ENCODE data around the gene LAMA3.

LAMA3 gene

GRCh38 chr18:23763343-23763742 lies 74.1 kb downstream of the LAMA3 start:
- no peaks in the 10 kb centered on the region for H3K9me2 ChIP-seq (replicated peaks; ENCODE audit: low read depth, low read length)
- no peaks in the 10 kb centered on the region for H4K20me1 ChIP-seq (ENCODE audit: insufficient read depth, low read length, poor library complexity, severe bottlenecking)
- no peak overlapping the region for H2AFZ ChIP-seq (ENCODE audit: low read length)
- H3K36me3 ChIP-seq (ENCODE audit: insufficient read depth, low read length): no peaks in the 10 kb centered on the region
- no peaks in the 10 kb centered on the region for H3K27me3 ChIP-seq (ENCODE audit: insufficient read depth, low read length, poor library complexity, severe bottlenecking)
- H3K4me3 ChIP-seq (ENCODE audit: low read length, poor library complexity, severe bottlenecking): no peak overlapping the region
- H3K9me3 ChIP-seq (ENCODE audit: insufficient read depth, low read depth, low read length): peaks cover 4% of the 10 kb centered on the region; the same call in 1 of the 2 replicates
- H3K9ac ChIP-seq (ENCODE audit: low read depth, low read length, poor library complexity, severe bottlenecking): no peak overlapping the region
- TF ChIP-seq EZH2phosphoT487 (IDR thresholded peaks at IDR 0.05; ENCODE audit: borderline replicate concordance) (no peak), CTCF (conservative IDR thresholded peaks at IDR 0.05; ENCODE audit: low read length) (no peak)
- H3K4me2 ChIP-seq (ENCODE audit: low read depth, low read length, poor library complexity, severe bottlenecking): no peak overlapping the region
- no peaks in the 10 kb centered on the region for H3K4me1 ChIP-seq (ENCODE audit: insufficient read depth, low read length, poor library complexity, severe bottlenecking)
- H3K79me2 ChIP-seq (ENCODE audit: insufficient read depth, low read length): no peaks in the 10 kb centered on the region
- no peaks in the 10 kb centered on the region for H3F3A ChIP-seq (ENCODE audit: low read depth)

- no peaks in the 10 kb centered on the region for H3K9me2 ChIP-seq (replicated peaks; ENCODE audit: low read depth, low read length)
- H3K4me2 ChIP-seq (ENCODE audit: low read depth, low read length, poor library complexity, severe bottlenecking): no peak overlapping the region
- H4K20me1 ChIP-seq (ENCODE audit: insufficient read depth, low read length, poor library complexity, severe bottlenecking): no peaks in the 10 kb centered on the region
- H3K27me3 ChIP-seq (ENCODE audit: insufficient read depth, low read length, poor library complexity, severe bottlenecking): no peaks in the 10 kb centered on the region
- H3F3A ChIP-seq (ENCODE audit: low read depth): no peaks in the 10 kb centered on the region
- H2AFZ ChIP-seq (ENCODE audit: low read length): no peak overlapping the region
- no peak for TF ChIP-seq EZH2phosphoT487 (IDR thresholded peaks at IDR 0.05; ENCODE audit: borderline replicate concordance)
- TF ChIP-seq CTCF (conservative IDR thresholded peaks at IDR 0.05; ENCODE audit: low read length): no peak
- no peaks in the 10 kb centered on the region for H3K36me3 ChIP-seq (ENCODE audit: insufficient read depth, low read length)
- no peak overlapping the region for H3K9ac ChIP-seq (ENCODE audit: low read depth, low read length, poor library complexity, severe bottlenecking)
- no peak overlapping the region for H3K4me3 ChIP-seq (ENCODE audit: low read length, poor library complexity, severe bottlenecking)
- no peaks in the 10 kb centered on the region for H3K4me1 ChIP-seq (ENCODE audit: insufficient read depth, low read length, poor library complexity, severe bottlenecking)
- H3K79me2 ChIP-seq (ENCODE audit: insufficient read depth, low read length): no peaks in the 10 kb centered on the region
- peaks cover 6% of the 10 kb centered on the region; the same call in 1 of the 2 replicates for H3K9me3 ChIP-seq (ENCODE audit: insufficient read depth, low read depth, low read length)
Observed at GRCh38 chr18:23765931-23766330, 76.7 kb downstream of the LAMA3 start.

GRCh38 chr18:23772327-23773024 lies 83.2 kb downstream of the LAMA3 start:
- H3K4me3 ChIP-seq (ENCODE audit: low read length, poor library complexity, severe bottlenecking): no peak overlapping the region
- H3K9me3 ChIP-seq (ENCODE audit: insufficient read depth, low read depth, low read length): peaks cover 6% of the 10 kb centered on the region; the same call in 1 of the 2 replicates
- H3K36me3 ChIP-seq (ENCODE audit: insufficient read depth, low read length): no peaks in the 10 kb centered on the region
- no peaks in the 10 kb centered on the region for H3F3A ChIP-seq (ENCODE audit: low read depth)
- H3K4me1 ChIP-seq (ENCODE audit: insufficient read depth, low read length, poor library complexity, severe bottlenecking): peaks cover 6% of the 10 kb centered on the region
- no peak overlapping the region for H3K4me2 ChIP-seq (ENCODE audit: low read depth, low read length, poor library complexity, severe bottlenecking)
- no peak overlapping the region for H2AFZ ChIP-seq (ENCODE audit: low read length)
- H3K9ac ChIP-seq (ENCODE audit: low read depth, low read length, poor library complexity, severe bottlenecking): no peak overlapping the region
- no peaks in the 10 kb centered on the region for H3K27me3 ChIP-seq (ENCODE audit: insufficient read depth, low read length, poor library complexity, severe bottlenecking)
- no peaks in the 10 kb centered on the region for H3K79me2 ChIP-seq (ENCODE audit: insufficient read depth, low read length)
- no peaks in the 10 kb centered on the region for H4K20me1 ChIP-seq (ENCODE audit: insufficient read depth, low read length, poor library complexity, severe bottlenecking)
- TF ChIP-seq EZH2phosphoT487 (IDR thresholded peaks at IDR 0.05; ENCODE audit: borderline replicate concordance): no peak
- no peak for TF ChIP-seq CTCF (conservative IDR thresholded peaks at IDR 0.05; ENCODE audit: low read length)
- no peaks in the 10 kb centered on the region for H3K9me2 ChIP-seq (replicated peaks; ENCODE audit: low read depth, low read length)

Data from Loucy (cell line).